GM12878 (cell line): ENCODE results near the gene CKAP5. TPM values are rescaled to one million over a fixed set of nuclear protein-coding genes. Genes with fewer than 3 reads are reported as not detected.

Source experiments
- ATAC-seq: fragments of 200-7000 bp; cut with Tn5 transposase; 3 replicates; pipeline ENCODE4 v1.9.1; 2020; ENCODE audit warnings: mild to moderate bottlenecking, moderate library complexity
- BruUV-seq: library from RNA; stranded (reverse); fragments of 400-500 nt; replicated peaks from 2 replicates; lab custom pipeline; 2021; lab: Mats Ljungman, UMichigan
- CTCF ChIA-PET: fragments of 300-600 bp; sonication (Branson Sonifier 250); formaldehyde crosslinking; extraction: SDS; loops from one replicate; lab custom pipeline; 2021; ENCODE audit warnings: inconsistent platforms; lab: Yijun Ruan, JAX
- POLR2A ChIA-PET: fragments of 350-600 bp; formaldehyde crosslinking; extraction: SDS; loops from one replicate; lab custom pipeline; 2021; ENCODE audit warnings: inconsistent platforms; lab: Charles Lee
- RAD21 ChIA-PET: fragments of 300-600 bp; sonication (Branson Sonifier 250); formaldehyde crosslinking; loops from one replicate; lab custom pipeline; 2023; ENCODE audit warnings: antibody characterized with exemption; ENCODE audit not compliant: unreplicated experiment; lab: Charles Lee
- SMC1A ChIA-PET: fragments of 300-600 bp; sonication (Branson Sonifier 250); formaldehyde crosslinking; loops from one replicate; lab custom pipeline; 2023; ENCODE audit not compliant: unreplicated experiment, uncharacterized antibody; lab: Charles Lee
- DNase-seq: peaks from one replicate; pipeline ENCODE4 v3.0.0-alpha.2; 2011; ENCODE audit warnings: low read depth, low spot score
- FAIRE-seq: peaks from 3 replicates; lab custom pipeline; 2011; peaks lifted over from hg19 to GRCh38; lab: Jason Lieb, UNC
- H2AFZ ChIP-seq: 2 replicates; pipeline ENCODE4 v1.6.0; 2011; ENCODE audit warnings: low read depth, low read length, control low read depth; ENCODE audit not compliant: control insufficient read depth
- H3K27ac ChIP-seq: 2 replicates; pipeline ENCODE4 v1.5.1; 2011; ENCODE audit warnings: control low read depth; ENCODE audit not compliant: control insufficient read depth, insufficient read depth
- H3K27me3 ChIP-seq, 2 experiments: replicated peaks in 1 of 2; 2 replicates each; pipeline versions ENCODE4 v1.6.0 to v1.6.1; 2011; ENCODE audit warnings: low read length in 1 of 2; ENCODE audit not compliant: control insufficient read depth in 2 of 2, insufficient read depth in 2 of 2
- H3K36me3 ChIP-seq, 2 experiments: 2 replicates each; pipeline ENCODE4 v1.5.1; 2011; ENCODE audit warnings: low read length in 1 of 2; ENCODE audit not compliant: control insufficient read depth in 2 of 2, insufficient read depth in 2 of 2
- H3K4me1 ChIP-seq: 2 replicates; pipeline ENCODE4 v1.6.1; 2011; ENCODE audit warnings: mild to moderate bottlenecking, low read length, moderate library complexity, mixed read lengths; ENCODE audit not compliant: control insufficient read depth, insufficient read depth
- H3K4me2 ChIP-seq: 2 replicates; pipeline ENCODE4 v1.6.0; 2011; ENCODE audit warnings: control low read depth; ENCODE audit not compliant: control insufficient read depth, insufficient read depth
- H3K4me3 ChIP-seq: fragments of 200-600 bp; sonication (generic); 2 replicates; pipeline ENCODE4 v1.5.1; 2016
- H3K79me2 ChIP-seq: 2 replicates; pipeline ENCODE4 v1.6.0; 2011; ENCODE audit warnings: low read length; ENCODE audit not compliant: control insufficient read depth, insufficient read depth
- H3K9ac ChIP-seq: 2 replicates; pipeline ENCODE4 v1.8.0; 2011; ENCODE audit warnings: low read length, control low read depth, mixed read lengths; ENCODE audit not compliant: control insufficient read depth, insufficient read depth
- H3K9me3 ChIP-seq: replicated peaks from 3 replicates; pipeline ENCODE4 v1.5.1; 2011; ENCODE audit warnings: mild to moderate bottlenecking, low read length; ENCODE audit not compliant: control insufficient read depth, insufficient read depth
- H4K20me1 ChIP-seq: 2 replicates; pipeline ENCODE4 v1.6.0; 2011; ENCODE audit not compliant: control insufficient read depth, insufficient read depth
- CEBPB ChIP-seq, 2 experiments: fragments of 150-350 bp in 1 of 2; IDR thresholded peaks; 2 replicates each; pipeline ENCODE4 v1.6.1; 2012 to 2014; ENCODE audit warnings: low read depth in 2 of 2, low read length in 2 of 2, borderline replicate concordance in 1 of 2, inconsistent platforms in 1 of 2
- CEBPZ ChIP-seq: fragments of 150-350 bp; IDR thresholded peaks from 2 replicates; pipeline ENCODE4 v1.6.1; 2016; ENCODE audit warnings: low read depth, low read length
- E2F4 ChIP-seq: IDR thresholded peaks from 2 replicates; pipeline ENCODE4 v1.6.1; 2012; ENCODE audit warnings: low read depth, low read length, improper control_type of control experiment
- HSF1 ChIP-seq: fragments of 150-350 bp; IDR thresholded peaks from 2 replicates; pipeline ENCODE4 v1.6.1; 2014; ENCODE audit warnings: mild to moderate bottlenecking, low read depth, low read length
- IKZF1 ChIP-seq: fragments of 450-650 bp; conservative IDR thresholded peaks from 2 replicates; pipeline ENCODE4 v1.6.1; 2017; ENCODE audit warnings: antibody characterized with exemption, mild to moderate bottlenecking
- IRF5 ChIP-seq: fragments of 450-650 bp; IDR thresholded peaks from 2 replicates; pipeline ENCODE4 v1.6.1; 2017; ENCODE audit warnings: borderline replicate concordance
- JUND ChIP-seq: IDR thresholded peaks from 2 replicates; pipeline ENCODE4 v1.6.1; 2012; ENCODE audit warnings: low read depth, mild to moderate bottlenecking, low read length, improper control_type of control experiment, moderate library complexity
- MXI1 ChIP-seq: fragments of 150-350 bp; IDR thresholded peaks from 2 replicates; pipeline ENCODE4 v1.6.1; 2011; ENCODE audit warnings: low read depth, mild to moderate bottlenecking, inconsistent platforms, low read length, improper control_type of control experiment
- PKNOX1 ChIP-seq: fragments of 450-650 bp; IDR thresholded peaks from 2 replicates; pipeline ENCODE4 v1.6.1; 2016; ENCODE audit warnings: mild to moderate bottlenecking
- WGBS: methylation state at CpG from one replicate; pipeline ENCODE4 v1.1.6; 2016; ENCODE audit warnings: low lambda C conversion rate; ENCODE audit not compliant: insufficient replicate concordance, insufficient coverage; ENCODE audit errors: missing lambda C conversion rate; 5-methylcytosine and 5-hydroxymethylcytosine counted together
- in situ Hi-C: fragments of 300-500 bp; cut with MboI; formaldehyde crosslinking; loops from 9 replicates; pipeline ENCODE4 v1.14.3; 2018; ENCODE audit warnings: mixed read lengths
- intact Hi-C: fragments of 100-400 bp; cut with micrococcal nuclease; formaldehyde crosslinking; loops from one replicate; pipeline ENCODE4 v1.14.2; 2022; ENCODE audit not compliant: unreplicated experiment
- polyA plus RNA-seq, 11 experiments: library from polyadenylated mRNA; depleted of rRNA in 4 of 11; unstranded in 6 of 11; stranded (reverse) in 5 of 11; fragments of >200 nt; fragmentation: Nextera tagmentation in 4 of 11; fragmentation: Illumina TruSeq in 1 of 11; extraction: Ambion mirVana in 4 of 11; extraction: Trizol in 1 of 11; gene quantifications; 1 replicate in 1 of 11; 2 replicates in 10 of 11; pipeline versions ENCODE4 v1.2.1 to v1.2.3, GENCODE V29; 2011 to 2016; ENCODE audit warnings: inconsistent platforms in 2 of 11, missing spikeins in 2 of 11, low read depth in 1 of 11
- total RNA-seq, 4 experiments: library from RNA; depleted of rRNA in 3 of 4; stranded (reverse); fragments of >200 nt in 3 of 4; fragmentation: Illumina TruSeq in 1 of 4; extraction: Trizol in 1 of 4; gene quantifications; 2 replicates each; pipeline versions ENCODE4 v1.2.1 to v1.2.3, GENCODE V29; 2013 to 2021

Gene CKAP5
- total and polyA plus RNA-seq, 10 of the 15 experiments (the other 5 are each of a cell fraction or from before 2014, with no cell fraction given), result 20.1 to 161 (median 79.8) TPM

DNA sequence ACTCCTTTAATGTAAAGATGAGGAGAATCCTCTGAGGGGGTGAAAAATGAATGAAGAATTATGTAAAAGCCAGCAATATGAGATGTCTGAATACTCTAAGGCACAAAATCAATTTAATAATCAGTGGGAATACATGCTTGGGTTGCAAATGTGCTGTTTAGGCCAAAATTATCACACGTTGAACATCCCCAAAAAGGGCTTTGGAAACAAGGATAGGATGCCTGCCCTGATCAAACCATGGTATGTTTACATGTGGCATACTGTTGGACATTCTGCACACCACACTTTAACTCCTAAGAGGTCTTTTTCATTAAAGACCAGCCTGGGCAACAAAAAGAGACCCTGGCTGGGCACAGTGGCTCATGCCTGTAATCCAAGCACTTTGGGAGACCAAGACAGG lies 100.8 kb downstream of the CKAP5 start (continued):
- no peak for TF ChIP-seq IKZF1
- no peak for TF ChIP-seq MXI1
- TF ChIP-seq, all 136 proteins: peak for 0

DNA sequence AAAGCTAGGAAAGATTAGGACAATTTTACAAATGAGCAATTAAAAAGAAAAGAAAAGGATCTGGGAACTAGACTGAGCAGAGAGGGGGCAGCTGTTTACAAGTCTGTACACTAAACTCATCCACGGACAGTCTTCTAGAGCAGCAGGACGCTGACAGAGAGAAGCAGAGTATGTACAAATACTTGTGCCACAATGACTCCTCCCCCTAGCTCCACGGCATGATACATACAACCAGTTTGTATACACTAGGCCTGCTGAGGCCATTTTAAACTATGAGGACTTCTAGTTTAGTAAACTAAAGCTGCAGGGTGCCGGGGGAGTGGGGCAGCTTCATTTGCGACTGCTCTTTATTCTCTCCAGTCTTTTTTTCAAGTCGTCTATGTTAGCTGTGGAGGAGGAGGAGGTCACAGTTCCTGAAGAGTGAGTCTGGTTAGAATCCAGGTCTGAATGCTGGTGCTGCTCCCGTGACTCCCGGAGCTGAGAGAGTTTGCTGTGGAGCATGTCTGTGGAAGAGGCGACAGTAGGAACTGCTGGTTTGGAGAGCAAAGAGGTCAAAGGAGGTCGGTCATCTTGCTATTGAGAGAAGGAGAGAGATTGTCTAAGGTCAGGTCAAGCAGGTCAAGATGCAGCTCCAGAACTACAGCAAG lies 102.3 kb downstream of the CKAP5 start:
- TSS peak; percentile 34 for BruUV-seq
- Histone ChIP-seq H3K36me3 (peaks cover 18 to 43% of the 10 kb centered on the region in 2 experiments; a peak in 3 of 4 replicates), H3K4me2 (no peak overlapping the region), H4K20me1 (no peaks in the 10 kb centered on the region), H3K79me2 (no peaks in the 10 kb centered on the region), H3K4me3 (no peak overlapping the region), H3K9ac (no peak overlapping the region), H3K27me3 (no peaks in the 10 kb centered on the region), H3K27ac (no peak overlapping the region), H3K9me3 (no peaks in the 10 kb centered on the region), H2AFZ (no peak overlapping the region), H3K4me1 (no peaks in the 10 kb centered on the region)
- CTCF ChIA-PET, result interaction anchor here (0.7 to 1.0 kb wide), 3 partner anchors 23 to 731 kb away, joined by 3 read pairs; no protein-coding TSS in a partner anchor
- DNase-seq (no peak), FAIRE-seq (no peak), ATAC-seq (no peak)
- intact Hi-C loops, result no loop called here
- RAD21 ChIA-PET, result no interaction called here
- POLR2A ChIA-PET, result interaction anchor here (0.7 kb wide), 1 partner anchor 102 kb away, joined by 4 read pairs; no protein-coding TSS in a partner anchor
- TF ChIP-seq IRF5, result no peak
- no peak for TF ChIP-seq CEBPB (IDR thresholded peaks at IDR 0.05; ENCODE audit: borderline replicate concordance in 1 of 2, low read depth in 2 of 2, low read length in 2 of 2)
- TF ChIP-seq E2F4, result no peak
- no peak for TF ChIP-seq PKNOX1
- TF ChIP-seq JUND, result no peak
- no peak for TF ChIP-seq IKZF1
- TF ChIP-seq HSF1, result no peak
- no peak for TF ChIP-seq CEBPZ
- SMC1A ChIA-PET, result interaction anchor here (1.2 kb wide), 1 partner anchor 10 kb away, joined by 3 read pairs; no protein-coding TSS in a partner anchor
- in situ Hi-C loops, result no loop called here
- 99% methylated on average over 10 of the region's 10 CpGs for WGBS
